H1 (cell line): ENCODE data around the gene FBXL16. TPM values are rescaled to one million over a fixed set of nuclear protein-coding genes. Genes with fewer than 3 reads are reported as not detected.

Experiments
- CTCF ChIA-PET: fragments of 300-600 bp; sonication (Branson Sonifier 250); formaldehyde crosslinking; loops from one replicate; lab custom pipeline; 2021; ENCODE audit not compliant: partially characterized antibody; lab: Charles Lee
- POLR2A ChIA-PET: fragments of 300-600 bp; sonication (Branson Sonifier 250); formaldehyde crosslinking; loops from one replicate; lab custom pipeline; 2021; ENCODE audit warnings: inconsistent platforms; ENCODE audit not compliant: partially characterized antibody; lab: Charles Lee
- DNase-seq, 2 experiments: peaks; one replicate each; pipeline versions ENCODE4 v3.0.0 to v3.0.0-alpha.2; 2010 to 2022; ENCODE audit warnings: low spot score in 2 of 2, low read depth in 1 of 2, mixed read lengths in 1 of 2
- FAIRE-seq: peaks from 2 replicates; lab custom pipeline; 2011; peaks lifted over from hg19 to GRCh38; lab: Jason Lieb, UNC
- H2AFZ ChIP-seq: 2 replicates; pipeline ENCODE4 v1.8.1; 2012; ENCODE audit warnings: low read length, inconsistent platforms
- H2AK5ac ChIP-seq: 2 replicates; pipeline ENCODE4 v1.6.1; 2013; ENCODE audit warnings: low read depth, low read length
- H2BK120ac ChIP-seq: replicated peaks from 2 replicates; pipeline ENCODE3; 2013; ENCODE audit warnings: low read depth, low read length, inconsistent platforms
- H2BK12ac ChIP-seq: 2 replicates; pipeline ENCODE4 v1.6.1; 2013; ENCODE audit warnings: low read depth, low read length
- H2BK15ac ChIP-seq: 2 replicates; pipeline ENCODE4 v1.6.1; 2013; ENCODE audit warnings: low read length
- H2BK20ac ChIP-seq: 2 replicates; pipeline ENCODE4 v1.6.1; 2013; ENCODE audit warnings: low read length
- H2BK5ac ChIP-seq: 2 replicates; pipeline ENCODE4 v1.6.1; 2013; ENCODE audit warnings: low read depth, low read length
- H3K14ac ChIP-seq: 2 replicates; pipeline ENCODE4 v1.6.1; 2013; ENCODE audit warnings: inconsistent platforms; ENCODE audit not compliant: insufficient read length
- H3K18ac ChIP-seq: 2 replicates; pipeline ENCODE4 v1.6.1; 2013; ENCODE audit warnings: low read length; ENCODE audit errors: extremely low read depth
- H3K23ac ChIP-seq: 2 replicates; pipeline ENCODE4 v1.6.1; 2013; ENCODE audit warnings: inconsistent platforms; ENCODE audit not compliant: insufficient read length
- H3K23me2 ChIP-seq: 2 replicates; pipeline ENCODE4 v1.6.1; 2013; ENCODE audit warnings: low read depth, low read length
- H3K27ac ChIP-seq: 2 replicates; pipeline ENCODE4 v1.6.1; 2011; ENCODE audit warnings: low read depth, low read length, inconsistent platforms
- H3K27me3 ChIP-seq, 4 experiments: replicated peaks in 1 of 4; 1 replicate in 1 of 4; 2 replicates in 3 of 4; pipeline versions ENCODE4 v1.6.1 to v1.8.1; 2011 to 2013; ENCODE audit warnings: low read length in 3 of 4, mild to moderate bottlenecking in 3 of 4, inconsistent platforms in 2 of 4, mixed read lengths in 2 of 4, moderate library complexity in 1 of 4; ENCODE audit not compliant: control insufficient read depth in 3 of 4, insufficient read depth in 3 of 4; ENCODE audit errors: extremely low read depth in 1 of 4
- H3K36me3 ChIP-seq, 4 experiments: 2 replicates each; pipeline versions ENCODE4 v1.6.1 to v1.8.1; 2011 to 2013; ENCODE audit warnings: mild to moderate bottlenecking in 4 of 4, low read length in 3 of 4, moderate library complexity in 2 of 4, control low read depth in 1 of 4, inconsistent platforms in 1 of 4; ENCODE audit not compliant: insufficient read depth in 4 of 4, control insufficient read depth in 2 of 4
- H3K4ac ChIP-seq: replicated peaks from 2 replicates; pipeline ENCODE3; 2013; ENCODE audit warnings: low read length, low read depth, mixed read lengths, inconsistent platforms; ENCODE audit not compliant: insufficient read length
- H3K4me1 ChIP-seq, 4 experiments: replicated peaks in 1 of 4; 1 replicate in 1 of 4; 2 replicates in 3 of 4; pipeline versions ENCODE4 v1.6.1 to v1.8.1; 2011 to 2013; ENCODE audit warnings: low read length in 3 of 4, inconsistent platforms in 2 of 4, mixed read lengths in 1 of 4; ENCODE audit not compliant: insufficient read depth in 4 of 4, control insufficient read depth in 3 of 4
- H3K4me2 ChIP-seq, 2 experiments: 2 replicates each; pipeline versions ENCODE4 v1.6.1 to v1.8.1; 2011 to 2013; ENCODE audit warnings: low read depth in 2 of 2, low read length in 2 of 2, control low read depth in 1 of 2, inconsistent platforms in 1 of 2, mild to moderate bottlenecking in 1 of 2; ENCODE audit not compliant: insufficient read depth in 1 of 2
- H3K4me3 ChIP-seq, 4 experiments: fragments of 200-600, 300-600 bp in 1 of 4; sonication (generic), shearing (Covaris generic), sonication (Bioruptor Twin) in 1 of 4; 2 replicates each; pipeline versions ENCODE4 v1.5.1 to v1.8.1; 2011 to 2016; ENCODE audit warnings: low read length in 4 of 4, low read depth in 3 of 4, control low read depth in 2 of 4, inconsistent platforms in 2 of 4, mild to moderate bottlenecking in 2 of 4, mixed read lengths in 1 of 4, moderate library complexity in 1 of 4; ENCODE audit not compliant: insufficient read depth in 2 of 4; ENCODE audit errors: extremely low read depth in 1 of 4
- H3K56ac ChIP-seq: replicated peaks from 2 replicates; pipeline ENCODE3; 2013; ENCODE audit warnings: low read depth, mild to moderate bottlenecking, mixed read lengths, low read length, inconsistent platforms; ENCODE audit not compliant: insufficient read length
- H3K79me1 ChIP-seq: 2 replicates; pipeline ENCODE4 v1.6.1; 2013; ENCODE audit warnings: low read depth, low read length, control low read depth
- H3K79me2 ChIP-seq, 2 experiments: 2 replicates each; pipeline versions ENCODE4 v1.6.1 to v1.8.1; 2012 to 2013; ENCODE audit warnings: low read length in 2 of 2, mild to moderate bottlenecking in 2 of 2, inconsistent platforms in 1 of 2; ENCODE audit not compliant: insufficient read depth in 2 of 2, control insufficient read depth in 1 of 2
- H3K9ac ChIP-seq, 4 experiments: replicated peaks in 1 of 4; 1 replicate in 1 of 4; 2 replicates in 3 of 4; pipeline versions ENCODE4 v1.6.1 to v1.8.1; 2011 to 2013; ENCODE audit warnings: low read depth in 3 of 4, low read length in 3 of 4, control low read depth in 2 of 4, mild to moderate bottlenecking in 2 of 4, moderate library complexity in 2 of 4, inconsistent platforms in 1 of 4; ENCODE audit errors: extremely low read depth in 1 of 4
- H3K9me3 ChIP-seq, 2 experiments: 2 replicates each; pipeline versions ENCODE4 v1.6.1 to v1.8.1; 2012 to 2013; ENCODE audit warnings: mild to moderate bottlenecking in 2 of 2, moderate library complexity in 2 of 2, control low read depth in 1 of 2, inconsistent platforms in 1 of 2, low read depth in 1 of 2, low read length in 1 of 2, mixed read lengths in 1 of 2; ENCODE audit not compliant: insufficient read depth in 2 of 2
- H4K20me1 ChIP-seq, 2 experiments: replicated peaks in 1 of 2; 2 replicates each; pipeline versions ENCODE3 to v1.8.1; 2011 to 2013; ENCODE audit warnings: inconsistent platforms in 2 of 2, low read length in 2 of 2, mild to moderate bottlenecking in 1 of 2; ENCODE audit not compliant: insufficient read depth in 2 of 2, control insufficient read depth in 1 of 2
- H4K5ac ChIP-seq: 2 replicates; pipeline ENCODE4 v1.6.1; 2013; ENCODE audit warnings: low read length, low read depth, mixed read lengths, inconsistent platforms; ENCODE audit not compliant: insufficient read length
- H4K8ac ChIP-seq: 2 replicates; pipeline ENCODE4 v1.8.0; 2013; ENCODE audit warnings: mild to moderate bottlenecking, moderate library complexity, low read length, inconsistent platforms; ENCODE audit not compliant: insufficient read depth; ENCODE audit errors: extremely low read depth
- H4K91ac ChIP-seq: replicated peaks from 2 replicates; pipeline ENCODE3; 2013; ENCODE audit warnings: low read length, mixed read lengths, inconsistent platforms; ENCODE audit not compliant: insufficient read length
- BACH1 ChIP-seq: IDR thresholded peaks from 2 replicates; pipeline ENCODE4 v1.6.1; 2012; ENCODE audit warnings: low read length, improper control_type of control experiment
- FOSL1 ChIP-seq: IDR thresholded peaks from 2 replicates; pipeline ENCODE4 v1.6.1; 2011; ENCODE audit warnings: mild to moderate bottlenecking, low read depth, low read length, moderate library complexity; ENCODE audit not compliant: insufficient read depth
- SAP30 ChIP-seq: fragments of 300-600 bp; sonication (generic); IDR thresholded peaks from 2 replicates; pipeline ENCODE4 v1.7.1; 2012; ENCODE audit warnings: low read length, moderate library complexity, mild to moderate bottlenecking, inconsistent platforms; ENCODE audit not compliant: insufficient read depth, insufficient replicate concordance
- WGBS, 2 experiments: shearing (Covaris generic) in 1 of 2; methylation state at CpG; one replicate each; pipeline versions ENCODE4 v1.1.6 to v1.1.7; 2013 to 2015; ENCODE audit warnings: low lambda C conversion rate in 2 of 2, mixed read lengths in 2 of 2, inconsistent platforms in 1 of 2, low coverage in 1 of 2, missing lambda C conversion rate in 1 of 2; ENCODE audit not compliant: insufficient replicate concordance in 2 of 2, insufficient coverage in 1 of 2, insufficient read length in 1 of 2; ENCODE audit errors: extremely low coverage in 1 of 2, missing lambda C conversion rate in 1 of 2; 5-methylcytosine and 5-hydroxymethylcytosine counted together
- polyA plus RNA-seq, 7 experiments: library from polyadenylated mRNA; depleted of rRNA in 3 of 7; stranded (reverse) in 5 of 7; unstranded in 2 of 7; fragments of >200 nt in 5 of 7; fragments of 200-250 nt in 2 of 7; gene quantifications; 1 replicate in 5 of 7; 2 replicates in 1 of 7; 4 replicates in 1 of 7; pipeline versions ENCODE4 v1.2.1 to v1.2.3, GENCODE V29; 2011 to 2013; ENCODE audit warnings: missing spikeins in 2 of 7, mixed read lengths in 2 of 7
- total RNA-seq: library from RNA; stranded (reverse); fragmentation: NEBNext Ultra II Directional; extraction: Animal tissue kit (Norgen Biotek cat#: 25700); gene quantifications from 2 replicates; pipeline ENCODE4 v1.2.1, GENCODE V29; 2021

FBXL16 gene
- total and polyA plus RNA-seq, 2 of the 8 experiments (the other 6 are each of a cell fraction or from before 2014, with no cell fraction given) = 12.5 to 12.8 TPM

GRCh38 chr16:686459-687260 is 18.9 kb downstream of the FBXL16 start:
- H3K36me3 ChIP-seq = peaks cover 4 to 27% (median 13%) of the 10 kb centered on the region in 4 experiments; a peak in 7 of 8 replicates
- peaks cover 0 to 4% of the 10 kb centered on the region in 2 experiments; a peak in 1 of 4 replicates for H3K79me2 ChIP-seq
- peaks cover 0 to 15% (median 10%) of the 10 kb centered on the region in 4 experiments; a peak in 5 of 7 replicates for H3K4me1 ChIP-seq
- no peak overlapping the region for H2BK5ac ChIP-seq
- no peaks in the 10 kb centered on the region for H3K9me3 ChIP-seq
- no peak overlapping the region for H2BK20ac ChIP-seq
- no peak overlapping the region for H3K9ac ChIP-seq
- H2AFZ ChIP-seq = no peak overlapping the region
- peaks cover 12% of the 10 kb centered on the region for H3K23me2 ChIP-seq
- no peak overlapping the region; the same call in 1 of the 2 replicates for H4K8ac ChIP-seq
- no peak overlapping the region for H3K4ac ChIP-seq
- H3K27me3 ChIP-seq = peaks cover 0 to 5% (median 2%) of the 10 kb centered on the region in 4 experiments; a peak in 1 of 7 replicates
- H3K4me3 ChIP-seq = no peak overlapping the region
- no peak overlapping the region for H3K4me2 ChIP-seq
- H4K20me1 ChIP-seq = peaks cover 4 to 26% of the 10 kb centered on the region in 2 experiments
- no peak overlapping the region for H2BK15ac ChIP-seq
- H4K5ac ChIP-seq = no peak overlapping the region
- H3K79me1 ChIP-seq = peaks cover 4% of the 10 kb centered on the region
- H2BK120ac ChIP-seq = no peak overlapping the region
- WGBS, 2 experiments = 96% methylated on average over 43 of the region's 51 CpGs; no CpG with 5 or more reads in 1 of the 2 experiments
- H2AK5ac ChIP-seq = no peak overlapping the region
- no peak overlapping the region for H3K18ac ChIP-seq
- no peak overlapping the region for H4K91ac ChIP-seq
- no peak overlapping the region for H3K14ac ChIP-seq
- no peak overlapping the region for H3K23ac ChIP-seq
- TF ChIP-seq BACH1 (no peak), FOSL1 (no peak), SAP30 (no peak)
- CTCF ChIA-PET = interaction anchor here (0.6 to 6.0 kb wide), 20 partner anchors 9 to 316 kb away, joined by 3 to 75 read pairs (median 3); partner anchors contain the start of genes FBXL16, RHBDL1, RHOT2 and WDR90
- FAIRE-seq (no peak), DNase-seq (no peak)
- POLR2A ChIA-PET = interaction anchor here (0.8 to 2.5 kb wide), 12 partner anchors 9 to 98 kb away, joined by 3 to 6 read pairs (median 4); partner anchors contain the start of genes RHBDL1 and RHOT2
- H3K56ac ChIP-seq = no peak overlapping the region
- H2BK12ac ChIP-seq = no peak overlapping the region
- H3K27ac ChIP-seq = no peak overlapping the region
